Activated T-cell treated with anti-CD3 and anti-CD28 coated beads, Interleukin-2, amount 50 U/mL, for 24 hours (primary cell): ENCODE measurements around the gene PLEKHO1.
A peak's percentile ranks its signal among the peaks of the same experiment; 100 is the strongest.

Source experiments
- DNase-seq: peaks from one replicate; pipeline ENCODE4 v3.0.0-alpha.2; 2020
- H3K27ac Mint-ChIP-seq: 2 replicates; pipeline ENCODE4 v1.8.0; 2020; ENCODE audit warnings: mild to moderate bottlenecking, mixed read lengths
- H3K27me3 Mint-ChIP-seq: 2 replicates; pipeline ENCODE4 v1.8.0; 2020; ENCODE audit warnings: mixed read lengths
- H3K36me3 Mint-ChIP-seq: 2 replicates; pipeline ENCODE4 v1.8.0; 2020; ENCODE audit warnings: low read depth, mixed read lengths
- H3K4me1 Mint-ChIP-seq: 2 replicates; pipeline ENCODE4 v1.8.0; 2020; ENCODE audit warnings: low read depth, mixed read lengths
- H3K4me3 Mint-ChIP-seq: 2 replicates; pipeline ENCODE4 v1.8.0; 2020; ENCODE audit warnings: mild to moderate bottlenecking, moderate library complexity, mixed read lengths
- H3K9me3 Mint-ChIP-seq: 2 replicates; pipeline ENCODE4 v1.8.0; 2020; ENCODE audit warnings: mixed read lengths

Gene PLEKHO1

GRCh38 chr1:150156868-150157603, 7.3 kb downstream of the PLEKHO1 start:
- Mint-ChIP-seq H3K27ac (no peak overlapping the region), H3K4me3 (no peak overlapping the region)

DNA sequence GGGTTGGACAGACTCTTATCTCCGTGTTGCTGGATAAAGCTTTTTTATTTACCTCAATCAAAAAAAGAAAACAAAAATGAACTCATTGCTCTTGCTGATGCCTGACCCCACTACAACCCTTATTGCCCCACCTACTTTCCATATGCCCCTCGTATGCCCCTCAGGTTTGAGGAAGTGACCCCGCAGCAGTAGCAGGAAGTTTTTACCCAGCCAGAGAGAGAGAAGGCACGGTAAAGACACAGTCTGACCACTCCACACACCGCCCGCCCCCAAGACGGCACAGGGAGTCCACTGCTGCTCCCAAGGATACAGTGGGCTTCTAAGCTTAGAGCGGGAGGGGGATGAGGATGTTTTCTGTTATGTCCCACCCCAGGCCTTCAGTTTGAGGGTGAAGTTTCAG, 9.8 kb downstream of the PLEKHO1 start:
- H3K27me3 Mint-ChIP-seq = no peaks in the 10 kb centered on the region
- no peak overlapping the region for H3K4me3 Mint-ChIP-seq
- H3K27ac Mint-ChIP-seq = peak overlapping the region; percentile 45
- peaks cover 54% of the 10 kb centered on the region for H3K36me3 Mint-ChIP-seq
- H3K9me3 Mint-ChIP-seq = no peaks in the 10 kb centered on the region
- no peak for DNase-seq
- H3K4me1 Mint-ChIP-seq = peaks cover 59% of the 10 kb centered on the region

More at GRCh38 chr1:150156868-150157603, 7.3 kb downstream of the PLEKHO1 start:
- Mint-ChIP-seq H3K36me3 (peaks cover 73% of the 10 kb centered on the region), H3K27me3 (no peaks in the 10 kb centered on the region), H3K9me3 (no peaks in the 10 kb centered on the region), H3K4me1 (peaks cover 66% of the 10 kb centered on the region)
- no peak for DNase-seq

GRCh38 chr1:150160964-150161621, 11.4 kb downstream of the PLEKHO1 start:
- H3K27me3 Mint-ChIP-seq = no peaks in the 10 kb centered on the region
- peaks cover 53% of the 10 kb centered on the region for H3K4me1 Mint-ChIP-seq
- peak overlapping the region; percentile 12 for H3K27ac Mint-ChIP-seq
- DNase-seq = no peak
- peaks cover 39% of the 10 kb centered on the region for H3K36me3 Mint-ChIP-seq
- no peaks in the 10 kb centered on the region for H3K9me3 Mint-ChIP-seq
- H3K4me3 Mint-ChIP-seq = no peak overlapping the region

DNA sequence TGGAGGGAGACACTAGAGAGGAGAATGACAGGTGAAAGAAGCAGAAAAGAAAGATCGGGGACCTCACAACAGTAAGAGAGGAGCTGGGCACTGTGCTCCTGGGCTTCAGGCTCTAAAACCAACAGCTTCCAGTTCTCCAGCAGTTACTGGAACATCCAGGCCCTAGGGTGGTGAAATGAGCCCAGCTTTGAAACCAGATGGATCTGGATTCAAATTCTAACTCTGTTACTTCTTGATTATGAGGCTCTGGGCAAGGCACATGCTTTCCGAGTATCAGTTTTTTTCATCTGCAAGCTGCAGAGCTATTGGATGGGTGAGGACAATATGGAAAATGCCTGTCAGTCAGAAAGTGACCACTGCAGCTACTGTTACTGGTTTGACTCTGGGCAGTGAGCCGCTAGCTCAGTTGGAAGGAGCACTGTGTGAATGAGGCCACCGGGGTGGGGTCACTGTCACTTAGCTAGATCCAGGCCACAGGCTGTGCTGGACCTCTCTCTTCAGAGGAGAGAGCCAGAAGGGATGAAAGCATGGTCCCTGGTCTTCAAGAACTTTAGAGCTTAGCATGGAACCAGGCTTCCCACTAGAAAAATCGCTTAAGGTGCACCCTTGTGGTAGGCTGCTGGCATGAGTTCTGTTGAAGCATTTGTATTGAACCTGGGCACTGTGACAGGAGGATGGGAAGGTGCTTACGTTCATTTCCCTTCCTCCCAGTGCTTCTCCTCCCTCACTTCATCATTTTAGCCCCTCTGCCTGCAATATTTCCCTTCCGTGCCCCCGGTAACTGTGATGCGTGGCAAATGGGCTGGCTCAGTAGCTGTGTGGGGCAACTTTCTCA, 12.2 kb downstream of the PLEKHO1 start:
- Mint-ChIP-seq H3K4me3 (no peak overlapping the region), H3K36me3 (peaks cover 30% of the 10 kb centered on the region), H3K27ac (no peak overlapping the region), H3K4me1 (peaks cover 53% of the 10 kb centered on the region), H3K9me3 (no peaks in the 10 kb centered on the region), H3K27me3 (no peaks in the 10 kb centered on the region)
- no peak for DNase-seq

- H3K27me3 Mint-ChIP-seq = no peaks in the 10 kb centered on the region
- peaks cover 24% of the 10 kb centered on the region for H3K36me3 Mint-ChIP-seq
- DNase-seq = no peak
- no peak overlapping the region for H3K4me3 Mint-ChIP-seq
- no peaks in the 10 kb centered on the region for H3K9me3 Mint-ChIP-seq
- H3K27ac Mint-ChIP-seq = no peak overlapping the region
- H3K4me1 Mint-ChIP-seq = peaks cover 53% of the 10 kb centered on the region
Measured at GRCh38 chr1:150162582-150162861, 12.8 kb downstream of the PLEKHO1 start.

- Mint-ChIP-seq H3K27ac (peak overlapping the region; percentile 32), H3K4me1 (peaks cover 49% of the 10 kb centered on the region), H3K4me3 (no peak overlapping the region), H3K9me3 (no peaks in the 10 kb centered on the region), H3K27me3 (no peaks in the 10 kb centered on the region), H3K36me3 (peaks cover 19% of the 10 kb centered on the region)
- DNase-seq = no peak
Measured at GRCh38 chr1:150162862-150163706, 13.4 kb downstream of the PLEKHO1 start.

DNA sequence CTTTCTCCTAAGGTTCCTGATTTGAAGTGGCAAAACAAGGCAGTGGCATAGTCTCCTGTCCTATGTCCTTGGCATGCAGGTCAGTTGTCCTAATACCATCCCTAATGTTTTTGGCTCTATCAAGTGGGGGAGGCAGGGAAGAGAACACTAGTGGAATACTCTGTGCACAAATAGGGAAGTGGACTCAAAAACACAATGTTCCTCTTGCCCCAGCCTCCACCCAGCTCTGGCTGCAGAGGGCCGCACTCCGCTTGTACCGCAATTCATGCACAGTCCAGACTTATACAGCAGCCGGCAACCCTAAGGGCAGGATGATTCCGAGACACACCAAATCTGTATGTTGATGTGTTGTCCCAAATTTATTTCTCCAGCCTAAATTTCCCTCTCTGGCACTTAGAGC, 14.5 kb downstream of the PLEKHO1 start:
- Mint-ChIP-seq H3K4me1 (peaks cover 42% of the 10 kb centered on the region), H3K4me3 (no peak overlapping the region), H3K27me3 (no peaks in the 10 kb centered on the region), H3K36me3 (peaks cover 10% of the 10 kb centered on the region), H3K27ac (no peak overlapping the region), H3K9me3 (no peaks in the 10 kb centered on the region)
- no peak for DNase-seq

DNA sequence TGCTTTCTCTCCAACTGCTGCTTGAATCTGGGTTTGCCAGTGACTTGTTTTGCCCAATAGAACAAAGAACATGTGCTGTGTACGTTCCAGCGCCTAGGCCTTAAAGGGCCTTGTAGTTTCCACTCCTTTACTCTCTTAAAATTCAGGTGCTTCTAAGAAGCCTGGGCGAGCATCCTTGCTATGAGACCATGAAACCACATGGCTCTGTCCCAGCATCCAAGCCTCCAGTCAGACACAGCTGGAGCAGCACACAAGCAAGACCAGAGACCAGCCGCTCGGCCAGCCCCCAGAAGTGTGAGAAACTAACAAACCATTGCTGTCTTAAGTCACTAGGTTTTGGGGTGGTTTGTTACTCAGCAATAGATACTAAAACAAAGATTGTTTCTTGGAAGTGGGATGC, 15.1 kb downstream of the PLEKHO1 start:
- H3K9me3 Mint-ChIP-seq = no peaks in the 10 kb centered on the region
- H3K27me3 Mint-ChIP-seq = no peaks in the 10 kb centered on the region
- peaks cover 5% of the 10 kb centered on the region for H3K36me3 Mint-ChIP-seq
- no peak overlapping the region for H3K4me3 Mint-ChIP-seq
- peaks cover 37% of the 10 kb centered on the region for H3K4me1 Mint-ChIP-seq
- DNase-seq = no peak
- no peak overlapping the region for H3K27ac Mint-ChIP-seq

DNA sequence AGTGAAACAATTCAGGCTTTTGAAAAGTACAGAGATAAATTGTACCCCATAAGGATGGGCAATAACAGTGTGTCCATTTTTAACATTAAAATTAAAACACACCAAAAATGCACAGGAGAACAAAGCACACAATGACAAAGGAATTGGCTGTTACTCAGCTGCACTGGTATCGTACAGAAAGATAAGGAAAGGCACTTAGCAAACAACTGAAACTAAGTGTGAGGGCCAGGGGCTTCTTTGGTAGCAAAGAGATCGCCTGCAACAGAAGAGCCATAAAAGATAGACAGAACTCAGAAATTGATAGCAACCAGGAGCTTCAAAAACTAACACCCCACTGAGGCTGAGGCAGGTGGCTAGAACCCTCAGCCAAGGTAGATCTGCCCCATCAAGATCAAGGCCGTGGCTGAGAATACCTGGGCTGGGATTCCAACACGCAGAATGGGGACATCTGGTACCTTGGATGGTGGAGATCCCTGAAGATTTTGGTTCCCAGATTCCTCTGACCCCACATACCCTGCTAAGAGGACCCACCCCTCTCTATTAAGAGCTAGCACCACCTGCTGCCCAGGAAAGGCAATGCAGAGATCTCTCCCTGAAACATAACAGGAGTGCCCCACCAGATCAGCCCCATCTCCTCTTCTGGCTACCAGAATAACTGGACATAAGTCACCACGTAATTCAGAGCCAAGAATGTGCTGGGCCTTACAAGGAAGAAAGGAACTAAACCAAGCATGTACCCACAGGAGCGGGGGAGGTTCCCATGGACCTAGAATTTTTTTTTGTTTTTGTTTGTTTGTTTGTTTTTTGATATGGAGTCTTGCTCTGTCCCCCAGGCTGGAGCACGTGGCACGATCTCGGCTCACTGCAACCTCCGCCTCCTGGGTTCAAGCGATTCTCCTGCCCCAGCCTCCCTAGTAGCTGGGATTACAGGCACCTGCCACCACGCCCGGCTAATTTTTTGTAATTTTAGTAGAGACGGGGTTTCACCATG, 16.2 kb downstream of the PLEKHO1 start:
- Mint-ChIP-seq H3K9me3 (no peaks in the 10 kb centered on the region), H3K4me3 (no peak overlapping the region), H3K27me3 (no peaks in the 10 kb centered on the region), H3K4me1 (peaks cover 25% of the 10 kb centered on the region), H3K27ac (no peak overlapping the region), H3K36me3 (no peaks in the 10 kb centered on the region)
- DNase-seq = peak; percentile 64

- H3K27ac Mint-ChIP-seq = no peak overlapping the region
Measured at GRCh38 chr1:150168960-150169601, 19.4 kb downstream of the PLEKHO1 start.

GRCh38 chr1:150171801-150172200, 22.1 kb downstream of the PLEKHO1 start:
- H3K4me3 Mint-ChIP-seq = no peak overlapping the region
- H3K36me3 Mint-ChIP-seq = no peaks in the 10 kb centered on the region
- no peaks in the 10 kb centered on the region for H3K27me3 Mint-ChIP-seq
- no peaks in the 10 kb centered on the region for H3K9me3 Mint-ChIP-seq
- H3K27ac Mint-ChIP-seq = no peak overlapping the region
- no peak for DNase-seq
- no peaks in the 10 kb centered on the region for H3K4me1 Mint-ChIP-seq

More at GRCh38 chr1:150168960-150169601, 19.4 kb downstream of the PLEKHO1 start:
- Mint-ChIP-seq H3K9me3 (no peaks in the 10 kb centered on the region), H3K4me3 (no peak overlapping the region), H3K4me1 (no peaks in the 10 kb centered on the region), H3K36me3 (no peaks in the 10 kb centered on the region), H3K27me3 (no peaks in the 10 kb centered on the region)
- peak; percentile 59 for DNase-seq

- Mint-ChIP-seq H3K9me3 (no peaks in the 10 kb centered on the region), H3K4me3 (no peak overlapping the region), H3K27me3 (no peaks in the 10 kb centered on the region), H3K36me3 (no peaks in the 10 kb centered on the region), H3K27ac (no peak overlapping the region), H3K4me1 (no peaks in the 10 kb centered on the region)
- no peak for DNase-seq
Measured at GRCh38 chr1:150173141-150173585, 23.4 kb downstream of the PLEKHO1 start.

DNA sequence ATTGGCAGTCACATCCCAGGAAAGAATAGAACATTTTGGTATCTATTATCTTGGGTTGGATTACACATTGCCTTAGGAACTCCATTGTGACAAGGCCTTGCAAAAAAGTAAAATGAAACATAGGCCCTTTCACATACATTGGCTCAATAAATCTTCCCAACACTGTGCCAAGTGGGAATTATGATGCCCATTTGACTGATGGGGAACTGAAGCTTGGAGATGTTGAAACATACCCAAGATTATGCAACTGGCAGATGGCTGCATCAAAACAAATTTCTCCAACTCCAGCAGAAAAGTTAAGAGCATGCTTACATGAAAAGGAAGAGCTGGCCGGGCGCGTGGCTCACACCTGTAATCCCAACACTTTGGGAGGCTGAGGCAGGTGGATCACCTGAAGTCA, 26.9 kb downstream of the PLEKHO1 start:
- Mint-ChIP-seq H3K36me3 (no peaks in the 10 kb centered on the region), H3K27ac (no peak overlapping the region), H3K4me1 (no peaks in the 10 kb centered on the region), H3K27me3 (no peaks in the 10 kb centered on the region), H3K9me3 (no peaks in the 10 kb centered on the region), H3K4me3 (no peak overlapping the region)
- no peak for DNase-seq
